ENCODE measurements around the gene PCTP. TPM values are rescaled to one million over a fixed set of nuclear protein-coding genes. Genes with fewer than 3 reads are reported as not detected.
A peak's percentile ranks its signal among the peaks of the same experiment; 100 is the strongest.

Gene PCTP
- 21.9 TPM for total RNA-seq
- long read RNA-seq, transcript PCTP-201 (6 exons, 2,044 nt): major isoform, 5 of 8 reads
- long read RNA-seq, partial matches to known transcripts: 0 of 8 reads
- long read RNA-seq, other reads (novel, unspliced or antisense): 1 of 8 reads

DNA sequence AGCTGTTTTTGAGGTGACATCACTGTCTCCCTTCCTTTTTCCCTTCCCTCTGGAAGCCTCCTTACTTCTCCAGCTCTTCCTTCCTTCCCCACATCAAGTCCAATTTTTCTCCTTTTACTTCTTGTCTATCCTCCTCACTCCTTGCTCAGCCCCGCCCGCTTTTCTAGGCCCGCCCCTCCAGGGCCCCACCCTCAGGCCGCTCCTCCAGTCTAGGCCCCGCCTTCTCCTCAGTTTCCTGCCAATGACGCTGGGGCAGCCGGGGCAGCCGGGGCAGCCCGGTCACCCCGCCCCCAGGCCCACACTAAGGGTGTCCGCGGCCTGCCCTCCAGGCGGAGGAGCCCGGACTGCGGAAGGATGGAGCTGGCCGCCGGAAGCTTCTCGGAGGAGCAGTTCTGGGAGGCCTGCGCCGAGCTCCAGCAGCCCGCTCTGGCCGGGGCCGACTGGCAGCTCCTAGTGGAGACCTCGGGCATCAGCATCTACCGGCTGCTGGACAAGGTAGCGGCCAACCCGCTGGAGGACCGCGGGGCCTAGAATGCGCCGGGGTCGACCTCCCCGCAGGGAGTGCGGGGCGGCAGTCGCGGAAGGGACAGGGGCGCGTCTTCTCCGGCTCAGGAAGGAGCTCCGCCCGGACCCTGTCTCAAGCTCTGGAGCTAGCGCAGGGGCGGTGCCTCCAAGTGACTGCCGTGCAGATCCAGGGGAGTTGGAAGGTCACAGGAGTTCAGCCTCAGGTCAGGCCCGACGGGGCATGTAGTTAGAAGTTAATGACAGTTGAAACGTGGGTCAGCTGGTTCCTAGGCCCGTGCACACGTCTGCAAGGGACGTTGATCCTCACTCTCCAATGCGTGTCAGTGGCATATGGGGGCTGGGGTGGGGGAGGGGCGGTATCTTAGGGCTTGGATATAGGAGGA lies at the start of gene PCTP:
PCTP (plus strand) TSS at position 302 of the 908 bp plus-strand sequence; CDS start at position 355, 53 bp downstream.
- DNase-seq (ENCODE audit: missing footprints) (peak; percentile 98), ATAC-seq (peak; percentile 100)
- intact Hi-C loops (cut with DNase I): loop anchor here (2.0 to 5.0 kb wide), 2 partner anchors 18 to 329 kb away; partner anchors contain the start of gene MMD

- ATAC-seq (no peak), DNase-seq (ENCODE audit: missing footprints) (no peak)
- intact Hi-C loops (cut with DNase I): no loop called here
These were observed 48.7 kb upstream of the PCTP start for GRCh38 chr17:55702150-55702549.

DNA sequence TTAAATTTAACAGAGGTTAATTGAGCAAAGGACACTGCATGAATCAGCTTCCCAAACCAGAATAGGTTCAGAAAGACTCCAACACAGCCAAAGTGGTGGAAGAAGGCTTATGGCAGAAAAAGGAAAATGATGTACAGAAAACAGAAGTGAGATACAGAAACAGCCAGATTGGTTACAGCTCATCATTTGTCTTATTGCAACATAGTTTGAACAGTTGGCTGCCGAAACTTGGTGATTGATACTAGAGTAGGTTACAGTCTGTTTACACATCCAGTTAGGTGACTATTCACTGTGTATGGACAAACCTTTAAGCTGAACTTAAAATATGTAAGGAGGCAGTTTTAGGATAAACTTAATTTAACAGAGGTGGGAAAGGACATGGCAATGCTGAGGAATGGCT lies 46.5 kb upstream of the PCTP start:
- no peak for ATAC-seq
- intact Hi-C loops (cut with DNase I): no loop called here
- DNase-seq (ENCODE audit: missing footprints): no peak

- no peak for ATAC-seq
- intact Hi-C loops (cut with DNase I): no loop called here
- no peak for DNase-seq (ENCODE audit: missing footprints)
These were observed 45.0 kb upstream of the PCTP start for GRCh38 chr17:55705847-55706246.

DNA sequence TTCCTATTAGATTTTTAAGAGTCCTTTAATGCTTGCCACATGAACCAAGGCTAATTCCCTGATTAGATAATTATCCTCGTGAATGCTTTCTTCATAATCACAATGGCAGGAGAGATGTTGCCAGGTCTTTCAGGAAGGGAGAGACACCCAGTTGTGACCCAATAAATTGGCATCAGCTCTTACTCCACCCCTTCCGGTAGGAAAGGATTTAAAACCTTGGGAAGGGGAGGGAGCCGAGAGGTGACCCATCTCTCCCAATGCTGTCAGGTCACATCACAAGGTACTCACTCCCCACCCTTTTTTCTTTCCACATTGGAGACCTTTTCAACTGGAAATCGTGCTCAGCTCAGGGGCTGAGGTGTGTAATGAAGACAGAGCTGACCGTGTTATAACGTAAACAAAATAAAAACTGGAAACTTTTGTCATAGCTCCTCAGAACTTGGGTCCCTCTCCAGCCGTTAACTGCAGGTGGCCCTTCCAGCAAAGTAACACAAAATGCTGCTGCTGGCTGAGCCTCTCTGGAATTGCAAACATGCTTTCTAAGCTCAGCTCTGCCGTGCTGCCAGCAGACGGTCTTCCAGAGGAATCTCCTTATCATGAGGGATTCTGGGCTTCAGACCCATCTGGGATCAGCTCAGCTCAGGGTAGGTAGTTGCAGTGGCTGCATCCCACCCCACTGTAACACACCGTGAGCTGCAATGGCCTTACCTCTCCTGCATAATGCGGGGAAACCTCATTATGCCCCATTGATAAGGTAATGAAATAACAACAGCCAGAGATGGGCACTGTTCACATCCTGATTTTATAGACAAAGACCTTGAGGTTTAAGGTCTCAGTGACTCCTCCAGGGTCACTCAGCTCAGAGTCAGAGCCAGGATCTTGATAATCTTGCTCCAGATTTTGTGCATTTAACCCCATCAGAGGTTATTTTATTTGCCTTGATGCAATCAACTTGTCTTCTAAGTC lies 43.8 kb upstream of the PCTP start:
- intact Hi-C loops (cut with DNase I): no loop called here
- DNase-seq (ENCODE audit: missing footprints) (no peak), ATAC-seq (no peak)

GRCh38 chr17:55708175-55708974 lies 42.5 kb upstream of the PCTP start:
- no peak for DNase-seq (ENCODE audit: missing footprints)
- ATAC-seq: no peak
- intact Hi-C loops (cut with DNase I): no loop called here

DNA sequence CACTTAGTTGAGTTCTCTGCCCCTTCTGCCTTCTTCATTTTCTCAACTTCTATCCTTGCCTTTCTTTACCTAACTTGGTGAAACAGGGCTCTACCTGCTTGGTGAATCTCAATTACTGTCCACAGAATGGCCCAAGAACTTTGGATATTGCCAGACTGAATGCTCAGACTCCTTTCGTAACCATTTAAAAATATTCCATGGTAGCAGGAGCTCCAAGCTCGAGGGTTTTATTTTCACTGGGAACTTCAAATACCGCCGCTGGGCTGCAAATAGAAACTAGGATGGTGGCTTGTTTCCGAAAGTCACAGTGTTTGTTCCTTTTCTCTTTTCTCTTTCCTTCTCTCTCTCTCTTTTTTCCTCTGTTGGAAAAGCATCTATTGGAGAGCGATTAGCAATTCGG lies 41.4 kb upstream of the PCTP start:
- intact Hi-C loops (cut with DNase I): no loop called here
- no peak for DNase-seq (ENCODE audit: missing footprints)
- ATAC-seq: no peak

- intact Hi-C loops (cut with DNase I): no loop called here
- no peak for DNase-seq (ENCODE audit: missing footprints)
- ATAC-seq: no peak
These were observed 40.9 kb upstream of the PCTP start for GRCh38 chr17:55709984-55710383.

- ATAC-seq: no peak
- intact Hi-C loops (cut with DNase I): no loop called here
- no peak for DNase-seq (ENCODE audit: missing footprints)
These were observed 40.4 kb upstream of the PCTP start for GRCh38 chr17:55710410-55710809.

- intact Hi-C loops (cut with DNase I): no loop called here
- no peak for DNase-seq (ENCODE audit: missing footprints)
- ATAC-seq: no peak
These were observed 39.9 kb upstream of the PCTP start for GRCh38 chr17:55710829-55711496.

DNA sequence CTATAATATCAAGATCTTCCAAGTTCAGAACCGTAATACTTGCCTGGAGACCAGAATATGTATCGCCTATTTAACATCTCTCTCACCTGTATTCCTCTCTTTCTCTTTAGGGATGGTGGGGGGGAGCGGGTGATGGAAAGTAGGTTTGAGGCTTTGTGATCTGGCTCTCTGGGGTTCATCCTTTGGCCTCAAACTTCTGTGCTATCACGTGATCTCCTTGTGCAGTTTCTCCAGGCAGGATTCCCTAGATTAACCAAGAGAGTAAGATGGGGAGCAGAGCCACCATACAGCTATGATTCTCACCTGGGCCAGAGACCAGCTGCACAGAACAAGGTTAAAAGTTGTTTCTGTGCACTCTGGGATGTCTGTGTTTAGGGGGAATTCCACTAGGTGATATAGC lies 33.4 kb upstream of the PCTP start:
- intact Hi-C loops (cut with DNase I): loop anchor here (5.0 kb wide), 1 partner anchor 50 kb away; no protein-coding TSS in a partner anchor
- ATAC-seq (no peak), DNase-seq (ENCODE audit: missing footprints) (no peak)

- intact Hi-C loops (cut with DNase I): loop anchor here (2.0 to 5.0 kb wide), 3 partner anchors 51 to 191 kb away; no protein-coding TSS in a partner anchor
- peak; percentile 51 for ATAC-seq
- peak; percentile 86 for DNase-seq (ENCODE audit: missing footprints)
These were observed 32.7 kb upstream of the PCTP start for GRCh38 chr17:55717898-55718735.

DNA sequence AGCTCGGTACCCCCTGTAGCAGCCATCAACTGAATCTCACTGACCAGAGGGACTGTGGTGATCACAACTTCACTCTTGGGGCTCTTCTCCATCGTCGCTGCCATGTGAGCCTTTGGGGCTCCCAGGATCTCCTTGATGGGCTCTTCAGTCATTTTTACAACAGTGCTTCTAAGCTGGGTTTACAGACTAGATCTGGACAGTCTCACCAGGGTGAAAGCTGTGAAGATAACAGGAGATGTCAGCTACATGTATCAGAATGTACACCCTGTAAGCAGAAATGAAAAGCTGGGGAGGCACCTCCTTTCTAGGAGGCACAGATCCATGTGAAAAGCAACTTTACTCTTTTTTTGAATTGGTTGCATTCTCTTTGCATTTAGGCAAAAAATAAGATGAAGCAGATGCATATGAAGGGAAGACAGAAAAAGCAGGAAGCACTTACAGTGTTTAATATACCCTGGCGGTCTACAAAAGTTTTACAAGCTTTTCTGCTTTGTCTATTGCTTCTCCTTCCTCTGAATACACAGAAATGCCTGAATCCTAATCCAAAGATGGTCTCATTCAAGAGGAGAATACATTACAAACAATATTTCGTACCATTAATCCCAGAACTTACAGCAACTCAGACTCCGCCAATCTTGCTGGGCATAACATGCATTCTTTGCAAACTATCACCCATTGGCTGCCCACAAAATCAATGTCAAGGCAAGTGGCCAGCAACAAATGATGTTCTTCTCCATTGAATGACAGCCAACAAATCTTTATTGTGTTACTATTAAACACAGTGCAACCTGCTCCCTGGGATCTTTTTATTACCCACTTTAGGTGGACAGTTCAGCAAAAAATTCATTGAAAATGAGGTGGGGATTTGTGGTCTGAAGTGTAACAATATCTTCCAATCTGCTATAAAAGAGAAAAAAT lies 29.7 kb upstream of the PCTP start:
- intact Hi-C loops (cut with DNase I): no loop called here
- no peak for DNase-seq (ENCODE audit: missing footprints)
- ATAC-seq: no peak

GRCh38 chr17:55722016-55722736 lies 28.7 kb upstream of the PCTP start:
- DNase-seq (ENCODE audit: missing footprints) (no peak), ATAC-seq (no peak)
- intact Hi-C loops (cut with DNase I): no loop called here

DNA sequence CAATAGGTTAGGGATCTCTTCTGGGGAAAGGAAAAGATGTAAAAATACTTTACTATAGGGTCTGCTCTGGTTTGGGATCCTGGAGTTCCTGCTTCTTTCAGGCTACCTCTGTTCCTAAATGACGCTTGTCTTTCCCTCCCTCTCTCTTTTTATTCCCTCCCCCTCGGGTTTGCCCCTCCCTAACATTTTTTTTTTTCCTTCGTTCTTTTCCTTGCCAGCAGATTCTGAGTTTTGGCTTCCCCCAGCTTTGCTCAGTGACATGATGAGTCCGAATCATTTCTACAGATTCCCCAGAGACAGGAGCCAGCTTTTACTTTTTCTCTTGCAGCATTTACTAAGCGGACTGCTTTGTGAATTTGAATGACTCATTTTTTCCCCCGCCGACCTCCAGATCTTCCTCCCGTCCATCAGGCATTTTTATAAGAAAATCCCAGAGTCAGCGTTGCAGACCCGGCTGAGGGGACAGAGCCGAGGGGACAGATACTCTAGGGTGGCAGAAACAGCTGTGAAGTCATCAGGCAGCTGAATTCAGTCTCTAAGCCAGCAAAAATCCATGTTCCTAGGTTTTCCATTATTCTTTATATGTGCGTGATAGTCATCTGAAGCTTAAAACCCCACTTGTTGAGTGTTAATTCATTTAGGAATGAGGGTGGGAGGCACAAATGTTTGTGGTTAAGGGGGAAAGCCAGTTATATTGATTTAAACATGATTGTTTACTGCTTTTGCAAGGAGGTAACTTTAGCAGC lies 27.9 kb upstream of the PCTP start, which contains the start of gene TMEM100:
TMEM100 (minus strand) TSS at position 123 of the 746 bp plus-strand sequence. CDS start 1,794 bp downstream, outside the sequence.
- DNase-seq (ENCODE audit: missing footprints): no peak
- ATAC-seq: peak; percentile 61
- intact Hi-C loops (cut with DNase I): no loop called here
